Measurements from ENCODE around the gene NUMBL.

GRCh38 chr19:40633207-40633606, 57.2 kb downstream of the NUMBL start:
- TF ChIP-seq CTCF (IDR thresholded peaks at IDR 0.05) (no peak), POLR2A (IDR thresholded peaks at IDR 0.05) (no peak)

Data from right lobe of liver (tissue), 4 donors.